Osteoblast (primary cell): Measurements from ENCODE around the gene TMEM115. TPM values are rescaled to one million over a fixed set of nuclear protein-coding genes. Genes with fewer than 3 reads are reported as not detected.
A peak's percentile ranks its signal among the peaks of the same experiment; 100 is the strongest.
"Not testable (repeated sequence)": the region's sequence is repeated elsewhere in the genome, so short reads cannot be mapped to it uniquely, and the experiment has no call there.

Experiments
- DNase-seq: peaks from one replicate; pipeline ENCODE4 v3.0.0; 2011; ENCODE audit warnings: low spot score, mixed read lengths; ENCODE audit not compliant: insufficient read length; ENCODE audit errors: missing footprints
- H2AFZ ChIP-seq: 2 replicates; pipeline ENCODE4 v1.6.0; 2011; ENCODE audit warnings: mild to moderate bottlenecking, low read length
- H3K27ac ChIP-seq: 2 replicates; pipeline ENCODE4 v1.5.1; 2011; ENCODE audit warnings: mild to moderate bottlenecking, low read depth, low read length, moderate library complexity
- H3K27me3 ChIP-seq: 2 replicates; pipeline ENCODE4 v1.6.0; 2012; ENCODE audit warnings: mild to moderate bottlenecking, control low read depth, inconsistent platforms, low read length, moderate library complexity; ENCODE audit not compliant: insufficient read depth
- H3K36me3 ChIP-seq: 2 replicates; pipeline ENCODE4 v1.5.1; 2011; ENCODE audit warnings: mild to moderate bottlenecking, low read length, control low read depth, moderate library complexity; ENCODE audit not compliant: insufficient read depth
- H3K4me1 ChIP-seq: 2 replicates; pipeline ENCODE4 v1.5.1; 2011; ENCODE audit warnings: mild to moderate bottlenecking, low read length, control low read depth, moderate library complexity; ENCODE audit not compliant: insufficient read depth
- H3K4me2 ChIP-seq: 2 replicates; pipeline ENCODE4 v1.6.0; 2011; ENCODE audit warnings: mild to moderate bottlenecking, low read length; ENCODE audit not compliant: insufficient read depth
- H3K4me3 ChIP-seq: fragments of 200-600 bp; sonication (generic); 3 replicates; pipeline ENCODE4 v1.5.1; 2012; ENCODE audit warnings: mild to moderate bottlenecking, low read length, inconsistent platforms; ENCODE audit not compliant: insufficient read depth
- H3K79me2 ChIP-seq: 2 replicates; pipeline ENCODE4 v1.6.0; 2012; ENCODE audit warnings: mild to moderate bottlenecking, low read length, control low read depth, inconsistent platforms; ENCODE audit not compliant: insufficient read depth
- H3K9me3 ChIP-seq: 2 replicates; pipeline ENCODE4 v1.5.1; 2011; ENCODE audit warnings: low read depth, low read length, control low read depth
- H4K20me1 ChIP-seq: 2 replicates; pipeline ENCODE4 v1.6.0; 2012; ENCODE audit warnings: mild to moderate bottlenecking, low read length, control low read depth; ENCODE audit not compliant: insufficient read depth
- CTCF ChIP-seq: IDR thresholded peaks from 2 replicates; pipeline ENCODE4 v1.5.1; 2011; ENCODE audit warnings: mild to moderate bottlenecking, low read depth, low read length, moderate library complexity; ENCODE audit errors: extremely low read depth
- total RNA-seq: library from RNA; depleted of rRNA; stranded (reverse); fragments of >200 nt; gene quantifications from 2 replicates; pipeline ENCODE4 v1.2.3, GENCODE V29; 2012

The TMEM115 gene
- total RNA-seq, 1 donor, result 73.1 TPM

- peaks cover 31% of the 10 kb centered on the region for H3K79me2 ChIP-seq
- TF ChIP-seq CTCF, result no peak
- peaks cover 28% of the 10 kb centered on the region for H3K36me3 ChIP-seq
- H2AFZ ChIP-seq, result no peak overlapping the region
- H4K20me1 ChIP-seq, result peaks cover 41% of the 10 kb centered on the region
- H3K4me1 ChIP-seq, result peaks cover 14% of the 10 kb centered on the region
- no peak overlapping the region for H3K4me2 ChIP-seq
- peak; percentile 75 for DNase-seq
- H3K27me3 ChIP-seq, result no peaks in the 10 kb centered on the region
- no peaks in the 10 kb centered on the region for H3K9me3 ChIP-seq
- H3K27ac ChIP-seq, result no peak overlapping the region
- H3K4me3 ChIP-seq, result no peak overlapping the region
Observed at GRCh38 chr3:50317300-50317699, 42.0 kb downstream of the TMEM115 start.

- no peak for TF ChIP-seq CTCF
- Histone ChIP-seq H2AFZ (no peak overlapping the region), H3K4me3 (no peak overlapping the region), H3K79me2 (peaks cover 31% of the 10 kb centered on the region), H3K36me3 (peaks cover 28% of the 10 kb centered on the region), H3K27me3 (no peaks in the 10 kb centered on the region), H3K27ac (no peak overlapping the region), H3K4me1 (peaks cover 11% of the 10 kb centered on the region), H4K20me1 (peaks cover 41% of the 10 kb centered on the region), H3K9me3 (no peaks in the 10 kb centered on the region), H3K4me2 (no peak overlapping the region)
- DNase-seq, result peak; percentile 79
Observed at GRCh38 chr3:50316657-50317242, 42.6 kb downstream of the TMEM115 start.

- no peak overlapping the region for H2AFZ ChIP-seq
- H3K36me3 ChIP-seq, result peaks cover 28% of the 10 kb centered on the region
- no peaks in the 10 kb centered on the region for H3K27me3 ChIP-seq
- H3K4me2 ChIP-seq, result no peak overlapping the region
- H4K20me1 ChIP-seq, result peaks cover 30% of the 10 kb centered on the region
- no peak overlapping the region for H3K27ac ChIP-seq
- no peaks in the 10 kb centered on the region for H3K9me3 ChIP-seq
- no peak for TF ChIP-seq CTCF
- peaks cover under 1% of the 10 kb centered on the region for H3K4me1 ChIP-seq
- DNase-seq, result no peak
- H3K79me2 ChIP-seq, result peaks cover 21% of the 10 kb centered on the region
- H3K4me3 ChIP-seq, result no peak overlapping the region
Observed at GRCh38 chr3:50314816-50315215, 44.5 kb downstream of the TMEM115 start.

- H2AFZ ChIP-seq, result no peak overlapping the region
- H4K20me1 ChIP-seq, result peaks cover 26% of the 10 kb centered on the region
- no peaks in the 10 kb centered on the region for H3K27me3 ChIP-seq
- peaks cover 23% of the 10 kb centered on the region for H3K36me3 ChIP-seq
- H3K9me3 ChIP-seq, result peaks cover 2% of the 10 kb centered on the region
- H3K27ac ChIP-seq, result no peak overlapping the region
- no peak for DNase-seq
- no peak overlapping the region for H3K4me2 ChIP-seq
- H3K4me1 ChIP-seq, result no peaks in the 10 kb centered on the region
- peaks cover 16% of the 10 kb centered on the region for H3K79me2 ChIP-seq
- H3K4me3 ChIP-seq, result no peak overlapping the region
- no peak for TF ChIP-seq CTCF
Observed at GRCh38 chr3:50314342-50314741, 45.0 kb downstream of the TMEM115 start.

- not testable (repeated sequence) for H3K4me2 ChIP-seq, H3K4me1 ChIP-seq, H3K36me3 ChIP-seq, H3K27ac ChIP-seq, H3K27me3 ChIP-seq, H3K4me3 ChIP-seq, H3K9me3 ChIP-seq, H2AFZ ChIP-seq, H4K20me1 ChIP-seq, H3K79me2 ChIP-seq, DNase-seq
Observed at GRCh38 chr3:50312041-50312440, 47.3 kb downstream of the TMEM115 start.
